ENCODE results near the gene BMP4.

BMP4 gene

GRCh38 chr14:53942970-53943750 lies 13.5 kb downstream of the BMP4 start:
- Mint-ChIP-seq H3K4me1 (ENCODE audit: low read depth) (no peaks in the 10 kb centered on the region), H3K27ac (no peak overlapping the region), H3K4me3 (no peak overlapping the region), H3K36me3 (ENCODE audit: low read depth) (no peaks in the 10 kb centered on the region), H3K9me3 (no peaks in the 10 kb centered on the region), H3K27me3 (peaks cover 65% of the 10 kb centered on the region)

- no peaks in the 10 kb centered on the region for H3K4me1 Mint-ChIP-seq (ENCODE audit: low read depth)
- peaks cover 3% of the 10 kb centered on the region for H3K9me3 Mint-ChIP-seq
- no peak overlapping the region for H3K27ac Mint-ChIP-seq
- H3K4me3 Mint-ChIP-seq: no peak overlapping the region
- peaks cover 22% of the 10 kb centered on the region for H3K27me3 Mint-ChIP-seq
- no peaks in the 10 kb centered on the region for H3K36me3 Mint-ChIP-seq (ENCODE audit: low read depth)
These were observed 18.3 kb downstream of the BMP4 start for GRCh38 chr14:53938136-53938837.

- H3K4me1 Mint-ChIP-seq (ENCODE audit: low read depth): no peaks in the 10 kb centered on the region
- no peak overlapping the region for H3K4me3 Mint-ChIP-seq
- H3K27me3 Mint-ChIP-seq: peaks cover 8% of the 10 kb centered on the region
- H3K9me3 Mint-ChIP-seq: peaks cover 3% of the 10 kb centered on the region
- no peak overlapping the region for H3K27ac Mint-ChIP-seq
- H3K36me3 Mint-ChIP-seq (ENCODE audit: low read depth): no peaks in the 10 kb centered on the region
These were observed 21.7 kb downstream of the BMP4 start for GRCh38 chr14:53934778-53935414.

- Mint-ChIP-seq H3K4me1 (ENCODE audit: low read depth) (no peaks in the 10 kb centered on the region), H3K9me3 (peaks cover 3% of the 10 kb centered on the region), H3K27me3 (peaks cover 3% of the 10 kb centered on the region), H3K4me3 (no peak overlapping the region), H3K36me3 (ENCODE audit: low read depth) (no peaks in the 10 kb centered on the region), H3K27ac (no peak overlapping the region)
These were observed 23.7 kb downstream of the BMP4 start for GRCh38 chr14:53932966-53933365.

GRCh38 chr14:53929871-53930715 lies 26.5 kb downstream of the BMP4 start:
- H3K4me1 Mint-ChIP-seq (ENCODE audit: low read depth): no peaks in the 10 kb centered on the region
- H3K36me3 Mint-ChIP-seq (ENCODE audit: low read depth): no peaks in the 10 kb centered on the region
- H3K27ac Mint-ChIP-seq: no peak overlapping the region
- H3K9me3 Mint-ChIP-seq: no peaks in the 10 kb centered on the region
- no peak overlapping the region for H3K4me3 Mint-ChIP-seq
- H3K27me3 Mint-ChIP-seq: peaks cover 10% of the 10 kb centered on the region

GRCh38 chr14:53927171-53927570 lies 29.5 kb downstream of the BMP4 start:
- Mint-ChIP-seq H3K4me3 (no peak overlapping the region), H3K27me3 (peaks cover 16% of the 10 kb centered on the region), H3K9me3 (no peaks in the 10 kb centered on the region), H3K4me1 (ENCODE audit: low read depth) (no peaks in the 10 kb centered on the region), H3K36me3 (ENCODE audit: low read depth) (no peaks in the 10 kb centered on the region), H3K27ac (no peak overlapping the region)

- no peak overlapping the region for H3K27ac Mint-ChIP-seq
- H3K27me3 Mint-ChIP-seq: peaks cover 20% of the 10 kb centered on the region
- no peaks in the 10 kb centered on the region for H3K9me3 Mint-ChIP-seq
- no peak overlapping the region for H3K4me3 Mint-ChIP-seq
- H3K4me1 Mint-ChIP-seq (ENCODE audit: low read depth): no peaks in the 10 kb centered on the region
- H3K36me3 Mint-ChIP-seq (ENCODE audit: low read depth): no peaks in the 10 kb centered on the region
These were observed 31.3 kb downstream of the BMP4 start for GRCh38 chr14:53925201-53925766.

- H3K27me3 Mint-ChIP-seq: peaks cover 20% of the 10 kb centered on the region
- H3K4me1 Mint-ChIP-seq (ENCODE audit: low read depth): no peaks in the 10 kb centered on the region
- H3K36me3 Mint-ChIP-seq (ENCODE audit: low read depth): no peaks in the 10 kb centered on the region
- H3K9me3 Mint-ChIP-seq: no peaks in the 10 kb centered on the region
- no peak overlapping the region for H3K27ac Mint-ChIP-seq
- H3K4me3 Mint-ChIP-seq: no peak overlapping the region
These were observed 31.9 kb downstream of the BMP4 start for GRCh38 chr14:53924753-53925152.

GRCh38 chr14:53921027-53921426 lies 35.6 kb downstream of the BMP4 start:
- no peaks in the 10 kb centered on the region for H3K36me3 Mint-ChIP-seq (ENCODE audit: low read depth)
- no peaks in the 10 kb centered on the region for H3K4me1 Mint-ChIP-seq (ENCODE audit: low read depth)
- H3K27ac Mint-ChIP-seq: no peak overlapping the region
- H3K4me3 Mint-ChIP-seq: no peak overlapping the region
- no peaks in the 10 kb centered on the region for H3K9me3 Mint-ChIP-seq
- peaks cover 21% of the 10 kb centered on the region for H3K27me3 Mint-ChIP-seq

GRCh38 chr14:53916239-53916638 lies 40.4 kb downstream of the BMP4 start:
- peaks cover 11% of the 10 kb centered on the region for H3K27me3 Mint-ChIP-seq
- peaks cover 7% of the 10 kb centered on the region for H3K9me3 Mint-ChIP-seq
- H3K4me3 Mint-ChIP-seq: no peak overlapping the region
- no peak overlapping the region for H3K27ac Mint-ChIP-seq
- no peaks in the 10 kb centered on the region for H3K36me3 Mint-ChIP-seq (ENCODE audit: low read depth)
- no peaks in the 10 kb centered on the region for H3K4me1 Mint-ChIP-seq (ENCODE audit: low read depth)

- Mint-ChIP-seq H3K36me3 (ENCODE audit: low read depth) (no peaks in the 10 kb centered on the region), H3K9me3 (peaks cover 7% of the 10 kb centered on the region), H3K27me3 (peaks cover 11% of the 10 kb centered on the region), H3K4me3 (no peak overlapping the region), H3K27ac (no peak overlapping the region), H3K4me1 (ENCODE audit: low read depth) (no peaks in the 10 kb centered on the region)
These were observed 41.1 kb downstream of the BMP4 start for GRCh38 chr14:53915364-53916014.

GRCh38 chr14:53912021-53912420 lies 44.6 kb downstream of the BMP4 start:
- peaks cover 7% of the 10 kb centered on the region for H3K9me3 Mint-ChIP-seq
- H3K36me3 Mint-ChIP-seq (ENCODE audit: low read depth): no peaks in the 10 kb centered on the region
- no peak overlapping the region for H3K27ac Mint-ChIP-seq
- H3K4me3 Mint-ChIP-seq: no peak overlapping the region
- no peaks in the 10 kb centered on the region for H3K27me3 Mint-ChIP-seq
- no peaks in the 10 kb centered on the region for H3K4me1 Mint-ChIP-seq (ENCODE audit: low read depth)

- no peaks in the 10 kb centered on the region for H3K4me1 Mint-ChIP-seq (ENCODE audit: low read depth)
- no peak overlapping the region for H3K27ac Mint-ChIP-seq
- no peak overlapping the region for H3K4me3 Mint-ChIP-seq
- H3K9me3 Mint-ChIP-seq: peaks cover 6% of the 10 kb centered on the region
- peaks cover 4% of the 10 kb centered on the region for H3K27me3 Mint-ChIP-seq
- no peaks in the 10 kb centered on the region for H3K36me3 Mint-ChIP-seq (ENCODE audit: low read depth)
These were observed 48.2 kb downstream of the BMP4 start for GRCh38 chr14:53908416-53908815.

- H3K9me3 Mint-ChIP-seq: peaks cover 6% of the 10 kb centered on the region
- no peak overlapping the region for H3K4me3 Mint-ChIP-seq
- no peaks in the 10 kb centered on the region for H3K36me3 Mint-ChIP-seq (ENCODE audit: low read depth)
- H3K27ac Mint-ChIP-seq: no peak overlapping the region
- H3K27me3 Mint-ChIP-seq: peaks cover 4% of the 10 kb centered on the region
- H3K4me1 Mint-ChIP-seq (ENCODE audit: low read depth): no peaks in the 10 kb centered on the region
These were observed 54.3 kb downstream of the BMP4 start for GRCh38 chr14:53902307-53902706.
